Hematopoietic multipotent progenitor cell treated with erythropoietin and hydrocortisone succinate and interleukin-3 and kit ligand, for 17 days (in vitro differentiated cells): ENCODE measurements around the gene ANKRD7.
"Not testable (repeated sequence)": the region's sequence is repeated elsewhere in the genome, so short reads cannot be mapped to it uniquely, and the experiment has no call there.

Experiments used
- DNase-seq: peaks from one replicate; pipeline ENCODE4 v3.0.0-alpha.2; 2015; ENCODE audit warnings: low spot score

Gene ANKRD7

DNA sequence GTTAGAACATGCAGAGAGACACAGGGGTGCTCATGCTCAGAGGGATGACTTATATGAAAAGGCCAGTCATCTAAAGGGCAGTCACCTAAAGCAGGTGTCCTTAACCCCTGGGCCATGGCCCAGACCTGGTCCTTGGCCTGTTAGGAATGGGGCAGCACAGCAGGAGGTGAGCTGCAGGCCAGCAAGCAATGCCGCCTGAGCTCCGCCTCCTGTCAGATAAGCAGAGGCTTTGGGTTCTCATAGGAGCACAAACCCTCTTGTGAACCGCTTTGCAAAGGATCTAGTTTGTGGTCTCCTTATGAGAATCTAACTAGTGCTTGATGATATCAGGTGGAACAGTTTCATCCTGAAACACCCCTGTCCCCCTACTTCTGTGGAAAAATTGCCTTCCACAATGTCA lies 14.5 kb downstream of the ANKRD7 start:
- no peak for DNase-seq

DNA sequence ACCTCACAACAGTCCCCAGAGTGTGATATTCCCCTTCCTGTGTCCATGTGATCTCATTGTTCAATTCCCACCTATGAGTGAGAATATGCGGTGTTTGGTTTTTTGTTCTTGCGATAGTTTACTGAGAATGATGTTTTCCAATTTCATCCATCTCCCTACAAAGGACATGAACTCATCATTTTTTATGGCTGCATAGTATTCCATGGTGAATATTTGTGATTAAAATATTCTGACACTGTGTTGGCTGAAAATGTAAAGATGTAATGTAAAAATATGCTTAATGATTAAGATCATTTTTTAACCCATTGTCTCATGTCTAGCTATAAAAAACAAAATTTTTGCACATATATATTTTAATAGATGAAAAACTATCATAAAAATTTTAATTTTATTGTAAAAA lies 15.8 kb downstream of the ANKRD7 start:
- not testable (repeated sequence) for DNase-seq

DNA sequence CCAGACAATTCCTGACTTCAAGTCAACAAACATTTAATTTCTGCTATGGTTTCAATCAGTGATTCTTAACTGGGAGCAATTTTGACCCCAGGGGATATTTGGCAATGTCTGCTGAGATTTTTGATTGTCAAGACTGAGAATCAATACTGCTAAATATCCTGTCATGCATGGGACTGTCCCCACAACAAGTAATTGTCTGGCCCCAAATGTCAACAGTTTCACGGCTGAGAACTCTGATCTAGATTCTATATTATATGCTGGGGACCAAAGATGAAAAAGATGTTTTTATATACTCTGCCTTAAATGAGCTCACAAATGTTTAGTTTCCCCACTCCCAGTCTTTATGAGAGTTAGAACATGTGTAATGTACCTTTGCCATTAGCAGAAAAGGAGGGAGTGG lies 19.2 kb downstream of the ANKRD7 start:
- DNase-seq, result no peak

DNA sequence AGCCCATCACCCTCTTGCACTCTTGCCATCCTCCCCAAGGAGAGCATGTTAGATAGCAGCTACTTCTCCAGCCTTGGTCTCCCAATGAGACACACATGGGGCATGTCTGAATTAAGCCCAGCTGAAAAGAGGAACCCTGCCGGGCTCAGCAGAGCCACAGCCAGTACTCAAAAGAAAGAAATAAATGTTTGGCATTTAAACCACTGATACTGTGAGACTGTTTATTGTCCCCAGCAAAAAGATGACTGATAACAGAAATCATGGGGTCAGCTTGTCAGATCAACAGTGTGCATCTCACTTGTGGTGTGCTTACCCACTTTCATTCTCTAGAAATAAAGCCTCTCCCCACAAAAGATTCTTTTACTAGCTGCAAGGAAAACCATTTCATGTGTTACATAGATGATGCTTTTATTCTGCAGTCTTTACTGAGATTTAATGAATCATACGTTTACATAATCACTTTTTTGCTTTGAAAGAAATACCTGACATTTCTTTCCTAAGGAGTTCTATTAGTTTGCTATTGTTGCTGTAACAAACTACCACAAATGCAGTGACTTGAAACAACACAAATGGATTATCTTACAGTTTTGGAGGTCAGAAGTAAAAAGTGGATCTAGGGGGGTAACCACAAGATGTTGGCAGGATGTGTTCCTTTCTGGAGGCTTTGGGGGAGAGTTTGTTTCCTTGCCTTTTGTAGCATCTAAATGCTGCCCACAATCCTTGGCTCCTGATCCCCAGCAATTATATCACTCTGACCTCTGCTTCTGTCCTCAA lies 20.9 kb downstream of the ANKRD7 start:
- no peak for DNase-seq

GRCh38 chr7:118250860-118251494 lies 26.5 kb downstream of the ANKRD7 start:
- no peak for DNase-seq

DNA sequence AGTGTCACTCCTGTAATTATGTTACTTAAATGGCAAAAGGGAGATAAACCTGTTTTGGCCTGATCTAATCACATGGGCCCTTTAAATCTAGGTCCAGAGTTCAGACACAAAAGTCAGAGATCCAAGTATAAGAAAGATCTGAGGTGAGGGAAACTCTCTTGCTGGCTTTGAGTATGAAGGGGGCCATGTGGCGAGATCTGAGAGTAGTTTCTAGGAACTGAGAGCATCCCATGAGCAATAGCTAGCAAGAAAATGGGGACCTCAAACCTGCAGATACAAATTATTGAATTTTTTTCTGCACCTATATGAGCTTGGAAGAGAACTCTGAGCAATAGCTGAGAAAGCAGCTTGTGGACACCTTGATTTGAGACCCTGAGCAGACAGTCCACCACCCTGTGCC lies 27.6 kb downstream of the ANKRD7 start:
- DNase-seq, result no peak

GRCh38 chr7:118259115-118259514 lies 34.6 kb downstream of the ANKRD7 start:
- no peak for DNase-seq

GRCh38 chr7:118264836-118265235 lies 40.3 kb downstream of the ANKRD7 start:
- DNase-seq, result no peak

DNA sequence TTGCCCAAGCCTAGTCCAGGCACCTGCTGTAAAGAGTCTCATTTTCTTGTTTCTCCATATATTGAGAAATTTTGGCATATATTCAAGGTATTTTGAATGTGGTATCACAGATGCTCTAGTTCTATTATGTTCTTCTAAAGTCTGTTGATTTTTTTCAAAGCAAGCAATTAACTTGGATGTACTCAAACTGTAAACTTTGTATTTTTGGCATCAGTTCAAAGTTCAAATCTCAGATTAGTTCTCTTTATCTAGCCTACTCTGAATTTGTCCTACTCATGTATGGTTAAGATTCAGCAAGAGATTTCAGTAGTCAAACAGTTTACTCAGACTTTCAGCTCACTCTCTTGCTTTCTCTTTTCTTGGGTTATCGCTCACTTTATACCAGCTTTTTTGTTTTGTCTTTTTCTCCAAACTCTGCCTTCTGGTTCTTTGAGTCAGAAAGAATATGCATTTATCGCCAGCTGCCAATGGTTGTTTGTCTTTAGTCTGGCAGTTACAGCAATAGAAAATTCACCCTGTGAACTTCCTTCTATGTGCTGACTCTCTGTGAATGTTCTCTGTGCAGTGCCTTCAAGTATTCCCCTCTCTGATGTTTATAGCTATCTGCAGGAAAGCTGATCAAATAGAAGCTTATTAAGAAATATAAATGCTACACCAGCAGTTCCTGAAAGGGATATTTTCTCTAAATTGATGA lies 56.0 kb downstream of the ANKRD7 start:
- DNase-seq, result no peak

- no peak for DNase-seq
Measured at GRCh38 chr7:118281196-118281595, 56.7 kb downstream of the ANKRD7 start.

GRCh38 chr7:118285358-118285757 lies 60.9 kb downstream of the ANKRD7 start:
- no peak for DNase-seq

- DNase-seq, result no peak
Measured at GRCh38 chr7:118286131-118286530, 61.6 kb downstream of the ANKRD7 start.

- no peak for DNase-seq
Measured at GRCh38 chr7:118288098-118288497, 63.6 kb downstream of the ANKRD7 start.

GRCh38 chr7:118289476-118289875 lies 65.0 kb downstream of the ANKRD7 start:
- DNase-seq, result no peak
